ENCODE results near the gene DCPS. TPM values are rescaled to one million over a fixed set of nuclear protein-coding genes. Genes with fewer than 3 reads are reported as not detected.

Gene DCPS
- total RNA-seq, 1 donor from 2014 or later, result 8.8 TPM

- Mint-ChIP-seq H3K27ac (no peak overlapping the region), H3K4me1 (peaks cover 28% of the 10 kb centered on the region), H3K27me3 (ENCODE audit: low read depth) (no peaks in the 10 kb centered on the region), H3K36me3 (no peaks in the 10 kb centered on the region), H3K9me3 (no peaks in the 10 kb centered on the region), H3K4me3 (peak overlapping the region; percentile 91)
- no peak for TF ChIP-seq CTCF (IDR thresholded peaks at IDR 0.05; ENCODE audit: unreplicated experiment)
- no peak for DNase-seq (ENCODE audit: low spot score in 2 of 2, unreplicated experiment in 2 of 2)
Measured at GRCh38 chr11:126281245-126281644, 22.6 kb upstream of the DCPS start.

- Mint-ChIP-seq H3K27ac (peak overlapping the region; percentile 95), H3K36me3 (no peaks in the 10 kb centered on the region), H3K4me1 (peaks cover 28% of the 10 kb centered on the region), H3K9me3 (no peaks in the 10 kb centered on the region), H3K4me3 (peak overlapping the region; percentile 91), H3K27me3 (ENCODE audit: low read depth) (no peaks in the 10 kb centered on the region)
- no peak for TF ChIP-seq CTCF (IDR thresholded peaks at IDR 0.05; ENCODE audit: unreplicated experiment)
- no peak for DNase-seq (ENCODE audit: low spot score in 2 of 2, unreplicated experiment in 2 of 2)
Measured at GRCh38 chr11:126281666-126282175, 22.1 kb upstream of the DCPS start.

GRCh38 chr11:126282361-126282735 is 21.5 kb upstream of the DCPS start:
- peak overlapping the region; percentile 95 for H3K27ac Mint-ChIP-seq
- peak in 1 of 2 experiments; percentile 58 for DNase-seq (ENCODE audit: low spot score in 2 of 2, unreplicated experiment in 2 of 2)

GRCh38 chr11:126282736-126283591 is 20.9 kb upstream of the DCPS start, which contains the start of gene TIRAP:
TIRAP (plus strand) TSS chr11:126283093; CDS start chr11:126290895, 7,802 bp downstream.
- peak; percentile 48 to 69 for DNase-seq (ENCODE audit: low spot score in 2 of 2, unreplicated experiment in 2 of 2)
- no peaks in the 10 kb centered on the region for H3K9me3 Mint-ChIP-seq
- no peaks in the 10 kb centered on the region for H3K36me3 Mint-ChIP-seq
- no peak for TF ChIP-seq CTCF (IDR thresholded peaks at IDR 0.05; ENCODE audit: unreplicated experiment)
- peak within 1 kb of the TSS; percentile 95 for H3K4me3 Mint-ChIP-seq
- H3K27me3 Mint-ChIP-seq (ENCODE audit: low read depth), result no peaks in the 10 kb centered on the region
- H3K27ac Mint-ChIP-seq, result peak within 1 kb of the TSS; percentile 95
- H3K4me1 Mint-ChIP-seq, result peaks cover 28% of the 10 kb centered on the region

More at GRCh38 chr11:126282361-126282735, 21.5 kb upstream of the DCPS start:
- Mint-ChIP-seq H3K4me1 (peaks cover 28% of the 10 kb centered on the region), H3K9me3 (no peaks in the 10 kb centered on the region), H3K4me3 (peak overlapping the region; percentile 91), H3K27me3 (ENCODE audit: low read depth) (no peaks in the 10 kb centered on the region), H3K36me3 (no peaks in the 10 kb centered on the region)
- no peak for TF ChIP-seq CTCF (IDR thresholded peaks at IDR 0.05; ENCODE audit: unreplicated experiment)

GRCh38 chr11:126284829-126285228 is 19.0 kb upstream of the DCPS start:
- TF ChIP-seq CTCF (IDR thresholded peaks at IDR 0.05; ENCODE audit: unreplicated experiment), result no peak
- peak overlapping the region; percentile 28 for H3K4me3 Mint-ChIP-seq
- H3K4me1 Mint-ChIP-seq, result peaks cover 28% of the 10 kb centered on the region
- peak overlapping the region; percentile 10 for H3K27ac Mint-ChIP-seq
- peaks cover 2% of the 10 kb centered on the region for H3K36me3 Mint-ChIP-seq
- H3K9me3 Mint-ChIP-seq, result no peaks in the 10 kb centered on the region
- H3K27me3 Mint-ChIP-seq (ENCODE audit: low read depth), result no peaks in the 10 kb centered on the region
- no peak for DNase-seq (ENCODE audit: low spot score in 2 of 2, unreplicated experiment in 2 of 2)

Measured in mesothelial cell of epicardium (in vitro differentiated cells).